ENCODE results near the gene TCERG1.

TCERG1 gene

DNA sequence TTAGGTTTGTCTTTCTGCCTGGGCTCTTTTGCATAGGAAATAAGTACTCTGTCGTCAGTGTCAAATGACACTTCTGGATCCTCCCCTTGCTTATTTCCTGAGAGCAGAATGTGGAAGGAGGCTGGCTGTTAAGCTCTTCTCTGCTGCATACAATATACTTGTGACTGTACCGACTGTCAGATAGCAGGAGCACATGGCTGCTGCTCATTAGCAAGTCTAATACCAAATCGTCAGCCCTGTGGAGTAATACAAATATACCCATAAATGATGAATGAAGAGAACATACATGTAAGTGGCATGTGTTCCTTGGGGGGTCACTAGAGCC, 69.0 kb downstream of the TCERG1 start, which contains the start of gene GPR151:
Gene GPR151 (minus strand): TSS at position 40 of the 325 bp plus-strand sequence. CDS start 77 bp downstream, outside the sequence.
- Histone ChIP-seq H3K23ac (ENCODE audit: low read length in 2 of 2) (peak within 1 kb of the TSS in 1 of 2 experiments; percentile 11), H2BK120ac (ENCODE audit: low read depth, low read length) (no peak within 1 kb of the TSS), H3K4me3 (ENCODE audit: insufficient read depth in 1 of 2, low read depth in 1 of 2, low read length in 2 of 2) (no peak within 1 kb of the TSS), H2BK5ac (ENCODE audit: low read depth, low read length, poor library complexity, severe bottlenecking) (no peak within 1 kb of the TSS), H3K9ac (ENCODE audit: low read length) (no peak within 1 kb of the TSS), H2BK12ac (ENCODE audit: low read length in 2 of 2) (no peak within 1 kb of the TSS), H3K79me1 (replicated peaks; ENCODE audit: low read length, poor library complexity, severe bottlenecking) (no peaks in the 10 kb centered on the region), H3K9me3 (ENCODE audit: control insufficient read depth, low read length) (no peaks in the 10 kb centered on the region), H2AK5ac (ENCODE audit: low read length, severe bottlenecking) (no peak within 1 kb of the TSS), H3K36me3 (ENCODE audit: control insufficient read depth in 1 of 2, insufficient read depth in 2 of 2, low read depth in 1 of 2, low read length in 2 of 2) (peaks cover 3 to 17% of the 10 kb centered on the region in 2 experiments), H3K4me1 (ENCODE audit: control insufficient read depth, insufficient read depth, low read depth, low read length) (no peaks in the 10 kb centered on the region), H3K27ac (ENCODE audit: low read length, poor library complexity, severe bottlenecking) (no peak within 1 kb of the TSS), H3K18ac (ENCODE audit: low read depth in 1 of 2, low read length in 2 of 2) (no peak within 1 kb of the TSS), H3K4ac (ENCODE audit: low read depth in 1 of 2, low read length in 2 of 2) (no peak within 1 kb of the TSS), H4K91ac (ENCODE audit: low read length) (no peak within 1 kb of the TSS), H2AFZ (ENCODE audit: low read depth, low read length) (no peak within 1 kb of the TSS), H3K14ac (ENCODE audit: low read length in 2 of 2) (no peak within 1 kb of the TSS), H3K27me3 (ENCODE audit: control insufficient read depth in 1 of 2, insufficient read depth in 1 of 2, low read length in 2 of 2) (no peaks in the 10 kb centered on the region), H3K4me2 (ENCODE audit: low read length, poor library complexity, severe bottlenecking) (no peak within 1 kb of the TSS), H4K8ac (ENCODE audit: low read length) (no peak within 1 kb of the TSS), H2BK15ac (ENCODE audit: low read depth, poor library complexity, severe bottlenecking) (no peak within 1 kb of the TSS)
- peak; percentile 9 for DNase-seq
- WGBS, result 61% methylated on average over 2 of the region's 3 CpGs

DNA sequence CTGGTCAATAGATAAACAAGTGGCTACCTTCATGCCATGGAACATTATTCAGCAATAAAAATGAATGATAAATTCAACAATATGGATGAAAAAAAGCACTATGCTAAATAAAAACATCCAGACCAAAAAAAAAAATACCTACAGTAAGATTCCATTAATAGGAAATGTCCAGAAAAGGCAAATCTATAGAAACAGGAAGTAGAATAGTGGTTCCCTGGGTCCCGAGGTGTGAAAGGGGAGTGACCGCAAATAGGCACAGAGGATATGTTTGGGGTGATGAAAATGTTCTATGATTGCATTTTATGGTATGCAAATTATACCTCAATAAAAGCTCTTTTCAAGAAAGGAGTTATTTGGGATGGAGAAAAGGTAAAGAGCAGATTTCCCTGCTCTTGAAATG, 72.4 kb downstream of the TCERG1 start:
- H3K9ac ChIP-seq (ENCODE audit: low read length), result no peak overlapping the region
- H3K79me1 ChIP-seq (replicated peaks; ENCODE audit: low read length, poor library complexity, severe bottlenecking), result no peaks in the 10 kb centered on the region
- H3K23ac ChIP-seq (ENCODE audit: low read length in 2 of 2), result no peak overlapping the region
- H3K9me3 ChIP-seq (ENCODE audit: control insufficient read depth, low read length), result no peaks in the 10 kb centered on the region
- H4K8ac ChIP-seq (ENCODE audit: low read length), result no peak overlapping the region
- H3K18ac ChIP-seq (ENCODE audit: low read depth in 1 of 2, low read length in 2 of 2), result no peak overlapping the region
- no peaks in the 10 kb centered on the region for H3K4me1 ChIP-seq (ENCODE audit: control insufficient read depth, insufficient read depth, low read depth, low read length)
- H2BK15ac ChIP-seq (ENCODE audit: low read depth, poor library complexity, severe bottlenecking), result no peak overlapping the region
- H3K4me3 ChIP-seq (ENCODE audit: insufficient read depth in 1 of 2, low read depth in 1 of 2, low read length in 2 of 2), result no peak overlapping the region
- no peak overlapping the region for H2BK120ac ChIP-seq (ENCODE audit: low read depth, low read length)
- no peak overlapping the region for H4K91ac ChIP-seq (ENCODE audit: low read length)
- no peak overlapping the region for H3K27ac ChIP-seq (ENCODE audit: low read length, poor library complexity, severe bottlenecking)
- no peak overlapping the region for H2AK5ac ChIP-seq (ENCODE audit: low read length, severe bottlenecking)
- peaks cover 0 to 3% of the 10 kb centered on the region in 2 experiments for H3K36me3 ChIP-seq (ENCODE audit: control insufficient read depth in 1 of 2, insufficient read depth in 2 of 2, low read depth in 1 of 2, low read length in 2 of 2)
- WGBS, result 64% methylated on average over 2 of the region's 2 CpGs
- H3K14ac ChIP-seq (ENCODE audit: low read length in 2 of 2), result no peak overlapping the region
- no peak overlapping the region for H2BK5ac ChIP-seq (ENCODE audit: low read depth, low read length, poor library complexity, severe bottlenecking)
- H2BK12ac ChIP-seq (ENCODE audit: low read length in 2 of 2), result no peak overlapping the region
- no peaks in the 10 kb centered on the region for H3K27me3 ChIP-seq (ENCODE audit: control insufficient read depth in 1 of 2, insufficient read depth in 1 of 2, low read length in 2 of 2)
- H3K4me2 ChIP-seq (ENCODE audit: low read length, poor library complexity, severe bottlenecking), result no peak overlapping the region
- H3K4ac ChIP-seq (ENCODE audit: low read depth in 1 of 2, low read length in 2 of 2), result no peak overlapping the region
- no peak for DNase-seq
- H2AFZ ChIP-seq (ENCODE audit: low read depth, low read length), result no peak overlapping the region

DNA sequence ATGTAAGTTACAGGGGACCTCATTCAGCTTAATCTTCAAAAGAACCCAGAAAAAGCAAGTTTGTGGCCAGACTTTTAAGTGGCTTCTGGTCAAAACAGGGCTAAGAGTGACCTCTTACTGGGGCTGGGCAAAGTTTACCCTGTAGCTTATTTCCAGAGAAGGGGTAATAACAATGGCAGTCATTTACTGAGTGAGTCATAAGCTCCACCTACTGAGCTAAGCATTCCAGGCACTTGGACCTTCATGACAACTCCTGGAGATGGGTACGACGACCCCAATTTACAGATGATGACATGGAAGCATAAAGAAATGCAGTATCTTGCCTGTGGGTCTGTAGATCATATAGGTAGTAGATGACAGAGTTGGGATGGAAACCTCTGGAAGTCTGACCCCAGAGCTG, 73.6 kb downstream of the TCERG1 start:
- Histone ChIP-seq H3K23ac (ENCODE audit: low read length in 2 of 2) (no peak overlapping the region), H3K4me2 (ENCODE audit: low read length, poor library complexity, severe bottlenecking) (no peak overlapping the region), H3K9me3 (ENCODE audit: control insufficient read depth, low read length) (no peaks in the 10 kb centered on the region), H2BK120ac (ENCODE audit: low read depth, low read length) (no peak overlapping the region), H3K36me3 (ENCODE audit: control insufficient read depth in 1 of 2, insufficient read depth in 2 of 2, low read depth in 1 of 2, low read length in 2 of 2) (no peaks in the 10 kb centered on the region), H4K8ac (ENCODE audit: low read length) (no peak overlapping the region), H3K79me1 (replicated peaks; ENCODE audit: low read length, poor library complexity, severe bottlenecking) (no peaks in the 10 kb centered on the region), H3K4me1 (ENCODE audit: control insufficient read depth, insufficient read depth, low read depth, low read length) (no peaks in the 10 kb centered on the region), H4K91ac (ENCODE audit: low read length) (no peak overlapping the region), H2BK12ac (ENCODE audit: low read length in 2 of 2) (no peak overlapping the region), H3K18ac (ENCODE audit: low read depth in 1 of 2, low read length in 2 of 2) (no peak overlapping the region), H3K27me3 (ENCODE audit: control insufficient read depth in 1 of 2, insufficient read depth in 1 of 2, low read length in 2 of 2) (no peaks in the 10 kb centered on the region), H3K4ac (ENCODE audit: low read depth in 1 of 2, low read length in 2 of 2) (no peak overlapping the region), H3K14ac (ENCODE audit: low read length in 2 of 2) (no peak overlapping the region), H2BK5ac (ENCODE audit: low read depth, low read length, poor library complexity, severe bottlenecking) (no peak overlapping the region), H2AK5ac (ENCODE audit: low read length, severe bottlenecking) (no peak overlapping the region), H3K9ac (ENCODE audit: low read length) (no peak overlapping the region), H2AFZ (ENCODE audit: low read depth, low read length) (no peak overlapping the region), H2BK15ac (ENCODE audit: low read depth, poor library complexity, severe bottlenecking) (no peak overlapping the region), H3K27ac (ENCODE audit: low read length, poor library complexity, severe bottlenecking) (no peak overlapping the region), H3K4me3 (ENCODE audit: insufficient read depth in 1 of 2, low read depth in 1 of 2, low read length in 2 of 2) (no peak overlapping the region)
- DNase-seq, result no peak
- WGBS, result 81% methylated on average over 2 of the region's 2 CpGs

DNA sequence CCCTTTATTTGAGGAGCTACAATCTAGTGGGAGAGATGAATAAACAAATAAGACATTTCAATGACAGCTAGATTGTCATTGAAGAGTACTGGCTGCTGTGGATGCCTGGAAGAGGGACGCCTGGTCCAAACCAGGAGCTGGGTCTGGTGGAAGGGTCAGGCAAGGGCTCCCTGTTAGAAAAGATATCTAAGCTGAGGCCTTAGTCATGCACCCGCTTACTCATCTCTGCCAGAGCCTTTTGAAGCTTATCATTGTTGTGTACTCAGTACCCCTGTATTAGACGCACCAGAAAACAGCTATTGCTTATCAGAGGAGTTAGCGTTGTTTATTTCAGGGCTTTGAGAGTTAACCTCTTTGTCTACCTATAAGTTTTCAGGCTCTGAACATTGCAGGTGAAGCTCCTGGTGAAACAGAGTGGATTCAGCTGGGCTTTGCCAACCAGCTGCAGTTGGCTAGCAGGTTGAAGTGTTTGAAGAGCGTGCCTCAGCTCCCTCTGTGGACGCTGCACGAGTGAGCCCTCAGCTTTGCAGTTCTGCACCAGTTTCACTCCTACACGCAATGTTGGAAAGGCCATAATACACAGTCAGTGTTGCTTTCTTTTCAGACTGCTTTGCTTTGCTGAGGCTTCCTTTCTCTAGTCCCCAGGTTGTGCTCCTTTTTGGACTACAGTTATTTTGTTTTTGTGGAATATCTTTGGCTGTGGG, 74.4 kb downstream of the TCERG1 start:
- Histone ChIP-seq H3K9ac (ENCODE audit: low read length) (no peak overlapping the region), H3K4me1 (ENCODE audit: control insufficient read depth, insufficient read depth, low read depth, low read length) (no peaks in the 10 kb centered on the region), H2BK12ac (ENCODE audit: low read length in 2 of 2) (no peak overlapping the region), H3K27me3 (ENCODE audit: control insufficient read depth in 1 of 2, insufficient read depth in 1 of 2, low read length in 2 of 2) (no peaks in the 10 kb centered on the region), H3K4ac (ENCODE audit: low read depth in 1 of 2, low read length in 2 of 2) (no peak overlapping the region), H2BK120ac (ENCODE audit: low read depth, low read length) (no peak overlapping the region), H4K8ac (ENCODE audit: low read length) (no peak overlapping the region), H3K36me3 (ENCODE audit: control insufficient read depth in 1 of 2, insufficient read depth in 2 of 2, low read depth in 1 of 2, low read length in 2 of 2) (no peaks in the 10 kb centered on the region), H4K91ac (ENCODE audit: low read length) (no peak overlapping the region), H3K27ac (ENCODE audit: low read length, poor library complexity, severe bottlenecking) (no peak overlapping the region), H2AK5ac (ENCODE audit: low read length, severe bottlenecking) (no peak overlapping the region), H2BK15ac (ENCODE audit: low read depth, poor library complexity, severe bottlenecking) (no peak overlapping the region), H2BK5ac (ENCODE audit: low read depth, low read length, poor library complexity, severe bottlenecking) (no peak overlapping the region), H3K4me2 (ENCODE audit: low read length, poor library complexity, severe bottlenecking) (no peak overlapping the region), H3K9me3 (ENCODE audit: control insufficient read depth, low read length) (no peaks in the 10 kb centered on the region), H3K4me3 (ENCODE audit: insufficient read depth in 1 of 2, low read depth in 1 of 2, low read length in 2 of 2) (no peak overlapping the region), H3K18ac (ENCODE audit: low read depth in 1 of 2, low read length in 2 of 2) (no peak overlapping the region), H3K14ac (ENCODE audit: low read length in 2 of 2) (no peak overlapping the region), H3K23ac (ENCODE audit: low read length in 2 of 2) (no peak overlapping the region), H3K79me1 (replicated peaks; ENCODE audit: low read length, poor library complexity, severe bottlenecking) (no peaks in the 10 kb centered on the region), H2AFZ (ENCODE audit: low read depth, low read length) (no peak overlapping the region)
- no peak for DNase-seq
- 86% methylated on average over 7 of the region's 8 CpGs for WGBS

Data from mesenchymal stem cell (in vitro differentiated cells and primary cell).